Muscle of back (tissue), 11 donors: ENCODE measurements around the gene ABCC10. TPM values are rescaled to one million over a fixed set of nuclear protein-coding genes. Genes with fewer than 3 reads are reported as not detected.
"Not testable (repeated sequence)": the region's sequence is repeated elsewhere in the genome, so short reads cannot be mapped to it uniquely, and the experiment has no call there.

ENCODE experiments used
- DNase-seq, 3 donors: peaks; one replicate each; pipeline versions ENCODE4 v3.0.0 to v3.0.0-alpha.2; 2013
- polyA plus RNA-seq, 10 donors: library from polyadenylated mRNA; unstranded; fragments of 120-200 nt; gene quantifications; one replicate each; pipeline ENCODE4 v1.2.1, GENCODE V29; 2013; ENCODE audit not compliant: insufficient read length in 10 of 10

Gene ABCC10
- polyA plus RNA-seq, 10 donors: 9.8 to 19.7 (median 13.7) TPM

DNA sequence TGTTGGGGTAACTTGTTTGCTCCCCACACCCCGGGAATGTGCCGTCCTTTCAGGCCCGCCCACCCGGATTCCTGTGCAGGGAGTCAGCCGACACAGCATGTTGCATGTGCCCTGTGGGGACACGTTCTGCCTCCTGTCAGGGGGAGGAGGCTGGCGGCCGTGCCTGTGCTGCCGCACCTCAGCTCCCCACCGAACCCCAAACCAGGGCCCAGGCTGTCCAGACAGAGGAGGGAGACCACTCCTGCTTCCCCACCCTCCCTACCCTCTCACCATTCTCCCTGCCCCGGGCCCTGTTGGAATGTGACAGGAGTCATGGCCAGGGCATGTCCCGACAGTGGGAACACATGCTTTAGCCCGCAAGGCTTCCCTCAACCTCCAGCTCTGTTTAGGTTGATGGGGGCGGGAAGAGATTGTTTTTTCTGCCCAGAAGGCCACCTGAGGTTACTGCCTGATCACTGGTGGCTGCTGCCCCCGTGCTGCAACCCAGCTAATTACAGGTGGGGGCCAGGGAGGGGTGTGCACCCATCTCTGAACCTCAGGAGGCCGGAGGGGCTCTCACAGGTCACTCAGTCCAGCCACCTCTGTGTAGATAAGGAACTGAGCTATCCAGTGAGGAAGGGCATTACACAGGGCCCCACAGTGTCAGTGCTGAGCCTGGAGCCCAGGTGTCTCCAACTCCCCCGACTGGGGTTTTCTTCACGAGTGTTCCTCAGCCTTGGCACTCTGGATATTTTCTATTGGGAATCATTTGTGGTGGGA is 69.2 kb downstream of the ABCC10 start:
- DNase-seq: no peak

DNA sequence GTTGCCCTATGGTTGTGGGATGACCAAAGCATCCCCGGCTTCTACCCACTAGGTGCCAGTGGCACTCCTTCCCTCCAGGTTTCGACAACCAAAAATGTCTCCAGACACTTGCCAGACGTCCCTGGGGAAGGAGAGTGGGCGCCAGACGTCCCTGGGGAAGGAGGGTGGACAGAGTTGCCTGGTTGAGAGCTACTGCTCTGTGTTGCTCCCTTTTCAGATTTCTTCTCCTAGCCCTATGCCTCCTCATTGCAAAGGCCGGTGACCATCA is 69.7 kb downstream of the ABCC10 start:
- no peak for DNase-seq

DNA sequence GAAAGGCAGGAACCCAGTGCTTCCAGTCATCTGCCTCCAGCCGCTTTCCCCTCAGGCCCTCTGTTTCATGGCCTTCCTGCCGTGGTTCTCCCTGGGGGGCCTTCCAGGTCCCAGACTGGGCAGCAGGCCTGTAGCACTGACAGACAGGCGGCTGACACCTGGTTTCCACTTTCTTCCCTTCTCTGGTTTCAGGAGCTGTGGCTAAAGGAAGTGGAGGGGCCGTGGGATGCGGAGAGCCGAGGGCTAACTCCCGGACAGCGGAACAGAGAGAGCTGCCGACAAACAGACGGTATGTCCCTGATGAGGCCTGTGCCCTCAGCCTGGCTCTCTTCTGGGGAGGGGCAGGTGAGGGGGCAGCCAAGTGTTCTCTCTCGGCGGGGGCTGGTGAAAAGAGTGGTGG is 70.3 kb downstream of the ABCC10 start:
- no peak for DNase-seq

DNA sequence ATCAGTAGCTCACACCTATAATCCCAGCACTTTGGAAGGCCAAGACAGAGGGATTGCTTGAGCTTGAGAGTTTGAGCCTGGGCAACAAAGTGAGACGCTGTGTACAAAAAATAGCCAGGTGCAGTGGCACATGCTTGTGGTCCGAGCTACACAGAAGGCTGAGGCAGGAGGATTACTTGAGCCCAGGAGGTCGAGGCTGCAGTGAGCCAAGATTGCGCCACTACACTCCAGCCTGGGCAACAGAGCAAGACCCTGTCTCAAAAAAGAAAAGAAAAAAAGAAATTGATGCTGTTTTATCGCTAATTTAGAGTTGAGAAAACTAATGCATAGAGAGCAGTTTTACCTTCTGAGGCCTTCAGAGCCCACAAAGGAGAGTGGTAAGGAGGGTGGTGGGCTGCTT is 71.0 kb downstream of the ABCC10 start:
- not testable (repeated sequence) for DNase-seq

DNA sequence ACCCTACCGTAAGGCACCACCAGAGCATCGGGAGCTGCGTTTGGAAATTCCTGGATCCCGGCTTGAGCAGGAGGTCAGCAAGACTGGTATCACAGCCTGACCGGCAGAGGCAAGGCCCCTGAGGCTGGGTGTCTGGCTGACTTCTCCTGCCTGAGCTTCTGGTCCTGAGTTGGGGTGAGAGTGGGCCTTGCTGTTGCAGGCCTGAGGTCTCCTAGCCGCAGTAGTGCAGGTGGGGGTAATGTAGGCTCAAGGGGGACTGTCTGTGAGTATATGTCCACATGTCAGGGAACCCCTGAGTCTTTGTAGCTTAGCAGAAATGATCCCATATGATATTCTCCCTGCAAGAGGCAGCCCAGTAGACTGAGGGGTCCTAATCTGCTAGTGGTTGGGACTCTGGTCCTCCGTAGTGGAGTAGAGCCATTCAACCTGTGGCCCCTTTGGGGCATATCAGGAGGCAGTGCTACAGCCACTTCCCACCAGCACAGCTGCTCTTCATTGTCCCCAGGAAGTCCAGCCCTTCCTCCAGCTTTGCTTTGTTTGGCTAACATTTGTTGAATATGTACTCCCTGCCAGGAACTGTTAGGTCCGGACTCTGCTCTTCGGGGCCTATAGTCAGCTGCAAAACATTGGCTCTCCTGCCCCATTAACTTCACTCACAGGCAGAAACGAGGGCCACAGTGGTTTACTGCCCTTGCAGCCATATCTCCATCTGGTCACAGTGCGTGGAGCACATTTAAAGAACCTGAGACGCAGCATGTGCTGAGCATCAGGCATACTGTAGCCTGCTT is 71.9 kb downstream of the ABCC10 start:
- peak in 1 of 3 donors; percentile 61 for DNase-seq

Other genes with a start within 250 kb of the ABCC10 start
- 10 to 100 TPM; 10.3 to 26.8 (median 17.4) TPM for gene CUL9, start 245.3 kb upstream of the ABCC10 start, polyA plus RNA-seq
- 10 to 100 TPM; 12.5 to 36.1 (median 17.7) TPM for gene DNPH1, start 198.1 kb upstream of the ABCC10 start, polyA plus RNA-seq
- under 1 TPM in 9 of 10 donors, not detected in 1; 0.03 to 0.07 (median 0.05) TPM for gene TTBK1, start 184.1 kb upstream of the ABCC10 start, polyA plus RNA-seq
- gene SLC22A7, start 129.3 kb upstream of the ABCC10 start, polyA plus RNA-seq: under 1 TPM in 3 of 10 donors, not detected in 7; 0.05 to 0.45 (median 0.11) TPM
- gene CRIP3, start 118.7 kb upstream of the ABCC10 start, polyA plus RNA-seq: 1 to 10 TPM in 6 of 10 donors, under 1 TPM in 4; 0.43 to 1.5 (median 1.0) TPM
- 10 to 100 TPM; 11.6 to 18.1 (median 15.0) TPM for gene ZNF318, start 57.9 kb upstream of the ABCC10 start, polyA plus RNA-seq
- 1 to 10 TPM; 1.4 to 4.3 (median 2.1) TPM for gene DLK2, start 28.0 kb downstream of the ABCC10 start, polyA plus RNA-seq
- 10 to 100 TPM; 17.8 to 35.8 (median 25.1) TPM for gene TJAP1, start 50.0 kb downstream of the ABCC10 start, polyA plus RNA-seq
- under 1 TPM; 0.10 to 0.26 (median 0.15) TPM for gene LRRC73, start 82.8 kb downstream of the ABCC10 start, polyA plus RNA-seq
- 100 to 1,000 TPM in 1 of 10 donors, 10 to 100 TPM in 9; 75.0 to 103 (median 83.3) TPM for gene YIPF3, start 89.4 kb downstream of the ABCC10 start, polyA plus RNA-seq
- gene POLR1C, start 89.5 kb downstream of the ABCC10 start, polyA plus RNA-seq: 10 to 100 TPM; 13.6 to 22.3 (median 17.0) TPM
- gene XPO5, start 148.5 kb downstream of the ABCC10 start, polyA plus RNA-seq: 10 to 100 TPM; 19.8 to 37.0 (median 28.1) TPM
- 10 to 100 TPM; 10.4 to 17.9 (median 12.8) TPM for gene POLH, start 148.6 kb downstream of the ABCC10 start, polyA plus RNA-seq
- 10 to 100 TPM; 29.3 to 57.9 (median 36.7) TPM for gene GTPBP2, start 201.7 kb downstream of the ABCC10 start, polyA plus RNA-seq
- 10 to 100 TPM; 16.0 to 19.8 (median 17.4) TPM for gene MAD2L1BP, start 208.3 kb downstream of the ABCC10 start, polyA plus RNA-seq
- gene RSPH9, start 217.5 kb downstream of the ABCC10 start, polyA plus RNA-seq: 1 to 10 TPM in 1 of 10 donors, under 1 TPM in 9; 0.28 to 1.1 (median 0.70) TPM